Vagina (tissue), 2 donors: ENCODE data around the gene NDUFV3.
"Not testable (repeated sequence)": the region's sequence is repeated elsewhere in the genome, so short reads cannot be mapped to it uniquely, and the experiment has no call there.

ENCODE experiments used
- POLR2A ChIP-seq, 2 donors: fragments of 450-650 bp; IDR thresholded peaks; one replicate each; pipeline ENCODE4 v1.6.1; 2017; ENCODE audit warnings: antibody characterized with exemption in 2 of 2, mild to moderate bottlenecking in 2 of 2, moderate library complexity in 2 of 2
- POLR2AphosphoS5 ChIP-seq, 2 donors: sonication (generic); formaldehyde crosslinking; IDR thresholded peaks; one replicate each; pipeline ENCODE4 v1.9.0; 2017; ENCODE audit warnings: antibody characterized with exemption in 2 of 2, mild to moderate bottlenecking in 2 of 2, low read depth in 1 of 2; ENCODE audit not compliant: insufficient read depth in 1 of 2
- TF ChIP-seq, protein P1 (sequence below), 3 experiments: fragments of 450-650 bp in 2 of 3; fragments of 200-600 bp in 1 of 3; sonication (generic) in 1 of 3; IDR thresholded peaks; one replicate each; pipeline ENCODE4 v1.5.1; 2017 to 2019; ENCODE audit warnings: antibody characterized with exemption in 3 of 3, mild to moderate bottlenecking in 2 of 3, moderate library complexity in 2 of 3

- TF ChIP-seq, protein P1, sequence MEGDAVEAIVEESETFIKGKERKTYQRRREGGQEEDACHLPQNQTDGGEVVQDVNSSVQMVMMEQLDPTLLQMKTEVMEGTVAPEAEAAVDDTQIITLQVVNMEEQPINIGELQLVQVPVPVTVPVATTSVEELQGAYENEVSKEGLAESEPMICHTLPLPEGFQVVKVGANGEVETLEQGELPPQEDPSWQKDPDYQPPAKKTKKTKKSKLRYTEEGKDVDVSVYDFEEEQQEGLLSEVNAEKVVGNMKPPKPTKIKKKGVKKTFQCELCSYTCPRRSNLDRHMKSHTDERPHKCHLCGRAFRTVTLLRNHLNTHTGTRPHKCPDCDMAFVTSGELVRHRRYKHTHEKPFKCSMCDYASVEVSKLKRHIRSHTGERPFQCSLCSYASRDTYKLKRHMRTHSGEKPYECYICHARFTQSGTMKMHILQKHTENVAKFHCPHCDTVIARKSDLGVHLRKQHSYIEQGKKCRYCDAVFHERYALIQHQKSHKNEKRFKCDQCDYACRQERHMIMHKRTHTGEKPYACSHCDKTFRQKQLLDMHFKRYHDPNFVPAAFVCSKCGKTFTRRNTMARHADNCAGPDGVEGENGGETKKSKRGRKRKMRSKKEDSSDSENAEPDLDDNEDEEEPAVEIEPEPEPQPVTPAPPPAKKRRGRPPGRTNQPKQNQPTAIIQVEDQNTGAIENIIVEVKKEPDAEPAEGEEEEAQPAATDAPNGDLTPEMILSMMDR (IDR thresholded peaks at IDR 0.05) = not testable (repeated sequence)
- TF ChIP-seq POLR2AphosphoS5 (IDR thresholded peaks at IDR 0.05; ENCODE audit: insufficient read depth in 1 of 2, low read depth in 1 of 2) = peak in 1 of 2 donors; percentile 11
- not testable (repeated sequence) for TF ChIP-seq POLR2A (IDR thresholded peaks at IDR 0.05)
Measured at GRCh38 chr21:42949094-42949755, 56.1 kb downstream of the NDUFV3 start.
